Endothelial cell of umbilical vein (primary cell): Measurements from ENCODE around the gene ARL4C. TPM values are rescaled to one million over a fixed set of nuclear protein-coding genes. Genes with fewer than 3 reads are reported as not detected.

Source experiments
- BruUV-seq: library from RNA; stranded (reverse); fragments of 400-500 nt; replicated peaks from 2 replicates; lab custom pipeline; 2021; lab: Mats Ljungman, UMichigan
- CTCF ChIA-PET: fragments of 300-600, 350-600 bp; sonication (Branson Sonifier 250); formaldehyde crosslinking; loops from one replicate; lab custom pipeline; 2021; ENCODE audit warnings: antibody characterized with exemption, inconsistent platforms; lab: Charles Lee
- POLR2A ChIA-PET: fragments of 300-600, 350-600 bp; sonication (Branson Sonifier 250); formaldehyde crosslinking; loops from one replicate; lab custom pipeline; 2021; ENCODE audit warnings: antibody characterized with exemption, inconsistent platforms; lab: Charles Lee
- DNase-seq: peaks from one replicate; pipeline ENCODE4 v3.0.0-alpha.2; 2011; ENCODE audit warnings: low read depth, low spot score
- FAIRE-seq: peaks from 2 replicates; lab custom pipeline; 2011; peaks lifted over from hg19 to GRCh38; lab: Jason Lieb, UNC
- H2AFZ ChIP-seq: 2 replicates; pipeline ENCODE4 v1.6.0; 2012; ENCODE audit warnings: low read depth, low read length, control low read depth, inconsistent platforms
- H3K27ac ChIP-seq: 2 replicates; pipeline ENCODE4 v1.5.1; 2011; ENCODE audit warnings: low read depth, mild to moderate bottlenecking, control low read depth, low read length, moderate library complexity; ENCODE audit not compliant: insufficient read depth
- H3K27me3 ChIP-seq, 2 experiments: 2 replicates each; pipeline versions ENCODE4 v1.6.0 to v1.6.1; 2011; ENCODE audit warnings: low read length in 2 of 2, mixed read lengths in 1 of 2; ENCODE audit not compliant: control insufficient read depth in 2 of 2, insufficient read depth in 2 of 2
- H3K36me3 ChIP-seq, 2 experiments: 2 replicates in 1 of 2; 3 replicates in 1 of 2; pipeline ENCODE4 v1.5.1; 2011; ENCODE audit warnings: low read length in 2 of 2, mild to moderate bottlenecking in 1 of 2, moderate library complexity in 1 of 2; ENCODE audit not compliant: control insufficient read depth in 2 of 2, insufficient read depth in 2 of 2; ENCODE audit errors: extremely low read depth in 1 of 2
- H3K4me1 ChIP-seq: 3 replicates; pipeline ENCODE4 v1.5.1; 2011; ENCODE audit warnings: mild to moderate bottlenecking, low read length; ENCODE audit not compliant: control insufficient read depth, insufficient read depth; ENCODE audit errors: extremely low read depth
- H3K4me2 ChIP-seq: 2 replicates; pipeline ENCODE4 v1.6.1; 2011; ENCODE audit warnings: low read length, control low read depth, mixed read lengths; ENCODE audit not compliant: insufficient read depth
- H3K4me3 ChIP-seq, 3 experiments: fragments of 200-600 bp in 1 of 3; sonication (generic), shearing (Covaris generic) in 1 of 3; replicated peaks in 1 of 3; 2 replicates each; pipeline ENCODE4 v1.5.1; 2011 to 2016; ENCODE audit warnings: control low read depth in 3 of 3, low read length in 3 of 3, mild to moderate bottlenecking in 2 of 3, inconsistent platforms in 1 of 3, low read depth in 1 of 3, moderate library complexity in 1 of 3; ENCODE audit not compliant: insufficient read depth in 1 of 3
- H3K79me2 ChIP-seq: 2 replicates; pipeline ENCODE4 v1.6.0; 2012; ENCODE audit warnings: low read length, inconsistent platforms; ENCODE audit not compliant: control insufficient read depth, insufficient read depth
- H3K9ac ChIP-seq: replicated peaks from 2 replicates; pipeline ENCODE3; 2011; ENCODE audit warnings: low read length, control low read depth; ENCODE audit not compliant: insufficient read depth; ENCODE audit errors: extremely low read depth
- H3K9me1 ChIP-seq: replicated peaks from 3 replicates; pipeline ENCODE4 v1.6.0; 2011; ENCODE audit warnings: mild to moderate bottlenecking, low read length; ENCODE audit not compliant: control insufficient read depth, insufficient read depth; ENCODE audit errors: extremely low read depth
- H3K9me3 ChIP-seq: replicated peaks from 2 replicates; pipeline ENCODE4 v1.5.1; 2012; ENCODE audit warnings: low read length, inconsistent platforms; ENCODE audit not compliant: control insufficient read depth, insufficient read depth
- H4K20me1 ChIP-seq: replicated peaks from 2 replicates; pipeline ENCODE3; 2011; ENCODE audit warnings: mild to moderate bottlenecking, low read length; ENCODE audit not compliant: control insufficient read depth, insufficient read depth; ENCODE audit errors: extremely low read depth
- CTCF ChIP-seq, 2 donors: IDR thresholded peaks; 1 replicate in 1 of 2; 2 replicates in 1 of 2; pipeline ENCODE4 v1.5.1; 2011; ENCODE audit warnings: low read length in 2 of 2, mild to moderate bottlenecking in 2 of 2, moderate library complexity in 2 of 2, control low read depth in 1 of 2, inconsistent platforms in 1 of 2, low read depth in 1 of 2; ENCODE audit not compliant: insufficient read depth in 1 of 2; ENCODE audit errors: extremely low read depth in 1 of 2
- EZH2 ChIP-seq: IDR thresholded peaks from 2 replicates; pipeline ENCODE4 v1.6.1; 2012; ENCODE audit warnings: borderline replicate concordance, low read depth, mild to moderate bottlenecking, moderate library complexity, low read length, inconsistent platforms; ENCODE audit not compliant: severe bottlenecking
- FOS ChIP-seq: IDR thresholded peaks from 2 replicates; pipeline ENCODE4 v1.6.1; 2011; ENCODE audit warnings: mild to moderate bottlenecking, low read length, moderate library complexity, borderline replicate concordance; ENCODE audit not compliant: insufficient read depth
- GATA2 ChIP-seq: IDR thresholded peaks from 2 replicates; pipeline ENCODE4 v1.7.0; 2011; ENCODE audit warnings: low read depth, mild to moderate bottlenecking, moderate library complexity, mixed read lengths, low read length; ENCODE audit not compliant: insufficient read length, insufficient read depth
- JUN ChIP-seq: IDR thresholded peaks from 2 replicates; pipeline ENCODE4 v1.6.1; 2011; ENCODE audit warnings: borderline replicate concordance, low read depth; ENCODE audit not compliant: insufficient read length, insufficient read depth
- MAX ChIP-seq: IDR thresholded peaks from 2 replicates; pipeline ENCODE4 v1.6.1; 2011; ENCODE audit not compliant: insufficient read depth, insufficient read length
- MYC ChIP-seq: IDR thresholded peaks from one replicate; pipeline ENCODE4 v1.6.1; 2011; ENCODE audit warnings: mild to moderate bottlenecking, low read depth, low read length
- POLR2A ChIP-seq: IDR thresholded peaks from 2 replicates; pipeline ENCODE4 v1.6.1; 2012; ENCODE audit warnings: low read depth, mild to moderate bottlenecking, control low read depth, low read length
- POLR2AphosphoS5 ChIP-seq: IDR thresholded peaks from 2 replicates; pipeline ENCODE4 v1.6.1; 2012; ENCODE audit warnings: low read depth, mild to moderate bottlenecking, control low read depth, low read length, moderate library complexity; ENCODE audit not compliant: insufficient read depth
- dilution Hi-C: fragments of 300-500 bp; cut with MboI; formaldehyde crosslinking; loops from one replicate; pipeline ENCODE4 v1.15.0; 2019; ENCODE audit warnings: low sequenced_read_pairs; ENCODE audit not compliant: extremely low pct_ligation_motif_present
- intact Hi-C: fragments of 100-400 bp; cut with micrococcal nuclease; formaldehyde crosslinking; loops from one replicate; pipeline ENCODE4 v1.10.0; 2022
- polyA plus RNA-seq, 4 experiments: library from polyadenylated mRNA; depleted of rRNA in 3 of 4; stranded (reverse) in 3 of 4; unstranded in 1 of 4; fragments of >200 nt; gene quantifications; 2 replicates each; pipeline versions ENCODE4 v1.2.1 to v1.2.3, GENCODE V29; 2011 to 2012; ENCODE audit warnings: missing spikeins in 1 of 4
- total RNA-seq: library from RNA; stranded (reverse); gene quantifications from 2 replicates; pipeline ENCODE4 v1.2.3, GENCODE V29; 2021

Gene ARL4C
- total and polyA plus RNA-seq, 2 donors (not counting 3 experiments of a cell fraction or from before 2014, with no cell fraction given): 5.5 to 10.5 TPM

GRCh38 chr2:234526711-234527110 is 29.8 kb upstream of the ARL4C start:
- dilution Hi-C loops: no loop called here
- Histone ChIP-seq H3K9ac (no peak overlapping the region), H3K27ac (no peak overlapping the region), H3K27me3 (no peaks in the 10 kb centered on the region), H3K36me3 (no peaks in the 10 kb centered on the region), H3K4me3 (no peak overlapping the region), H3K79me2 (no peaks in the 10 kb centered on the region), H3K4me1 (no peaks in the 10 kb centered on the region), H3K4me2 (no peak overlapping the region), H3K9me1 (no peaks in the 10 kb centered on the region), H2AFZ (no peak overlapping the region), H3K9me3 (no peaks in the 10 kb centered on the region), H4K20me1 (no peaks in the 10 kb centered on the region)
- no TSS peak for BruUV-seq
- DNase-seq (no peak), FAIRE-seq (no peak)
- intact Hi-C loops: no loop called here
- no peak for TF ChIP-seq MAX
- TF ChIP-seq CTCF (IDR thresholded peaks at IDR 0.05; ENCODE audit: extremely low read depth in 1 of 2, insufficient read depth in 1 of 2, low read depth in 1 of 2, low read length in 2 of 2): no peak
- TF ChIP-seq EZH2: no peak
- TF ChIP-seq POLR2AphosphoS5: no peak
- TF ChIP-seq POLR2A: no peak
- TF ChIP-seq GATA2: no peak
- no peak for TF ChIP-seq JUN
- TF ChIP-seq FOS: no peak
- no peak for TF ChIP-seq MYC
- CTCF ChIA-PET: no interaction called here
- POLR2A ChIA-PET: no interaction called here
